ENCODE measurements around the gene TMEM247.

DNA sequence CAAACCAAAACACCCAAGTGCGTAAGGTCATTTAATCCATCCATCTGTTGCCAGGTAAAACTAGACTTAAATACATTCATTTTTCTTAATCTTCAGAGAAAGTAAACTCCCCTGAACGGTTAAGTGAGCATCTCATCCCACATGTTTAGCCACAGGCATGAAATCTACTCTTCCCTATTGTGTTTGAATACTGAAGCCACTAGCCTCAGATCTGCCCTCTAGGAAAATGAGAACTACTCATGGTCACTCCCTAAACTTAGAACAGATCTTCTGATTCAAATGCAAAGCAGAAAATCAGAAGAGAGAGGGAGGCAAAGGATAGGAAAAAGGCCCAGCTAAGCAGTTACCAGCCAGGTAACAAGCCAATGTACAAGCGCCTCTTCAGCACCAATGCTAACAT is 7.1 kb downstream of the TMEM247 start:
- TF ChIP-seq POLR2A (IDR thresholded peaks at IDR 0.05; ENCODE audit: low read length) (no peak), GATA1 (IDR thresholded peaks at IDR 0.05; ENCODE audit: low read depth, low read length) (no peak)
